GM21381 (cell line): ENCODE measurements around the gene HNRNPLL.

Source experiments
- ATAC-seq: cut with Tn5 transposase; IDR thresholded peaks from one replicate; pipeline ENCODE4 v1.9.1; 2021; ENCODE audit warnings: mild to moderate bottlenecking, moderate library complexity; ENCODE audit not compliant: unreplicated experiment

Gene HNRNPLL

DNA sequence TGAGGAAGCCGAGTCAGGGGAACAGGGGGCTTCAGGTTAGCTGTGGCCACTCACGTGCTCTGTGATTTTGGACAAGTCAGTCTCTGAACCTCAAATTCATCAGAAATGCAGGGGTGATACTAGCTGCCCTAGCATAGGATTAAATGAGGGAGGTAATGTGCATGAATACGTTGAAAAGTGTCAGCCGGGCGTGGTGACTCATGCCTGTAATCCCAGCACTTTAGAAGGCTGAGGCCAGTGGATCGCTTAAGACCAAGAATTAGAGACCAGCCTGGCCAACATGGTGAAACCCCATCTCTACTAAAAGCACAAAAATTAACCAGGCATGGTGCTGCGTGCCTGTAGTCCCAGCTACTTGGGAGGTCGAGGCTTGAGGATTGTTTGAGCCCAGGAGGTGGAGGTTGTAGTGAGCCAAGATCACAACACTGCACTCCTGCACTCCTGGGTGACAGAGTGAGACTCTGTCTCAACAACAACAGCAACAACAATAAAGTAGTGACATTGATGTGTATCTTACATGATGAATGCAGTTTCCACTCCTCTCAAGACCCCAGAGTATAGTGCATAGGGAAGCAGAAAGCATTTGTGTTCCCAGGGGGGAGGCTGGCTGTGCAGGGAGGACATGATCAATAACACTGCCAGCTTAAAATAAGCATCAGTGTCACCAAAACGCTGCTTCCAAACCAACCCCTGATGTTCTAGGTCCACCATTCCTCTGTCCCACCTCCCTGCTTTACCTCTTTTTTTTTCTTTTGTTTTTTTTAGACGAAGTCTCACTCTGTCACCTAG is 68.8 kb downstream of the HNRNPLL start:
- ATAC-seq = no peak

DNA sequence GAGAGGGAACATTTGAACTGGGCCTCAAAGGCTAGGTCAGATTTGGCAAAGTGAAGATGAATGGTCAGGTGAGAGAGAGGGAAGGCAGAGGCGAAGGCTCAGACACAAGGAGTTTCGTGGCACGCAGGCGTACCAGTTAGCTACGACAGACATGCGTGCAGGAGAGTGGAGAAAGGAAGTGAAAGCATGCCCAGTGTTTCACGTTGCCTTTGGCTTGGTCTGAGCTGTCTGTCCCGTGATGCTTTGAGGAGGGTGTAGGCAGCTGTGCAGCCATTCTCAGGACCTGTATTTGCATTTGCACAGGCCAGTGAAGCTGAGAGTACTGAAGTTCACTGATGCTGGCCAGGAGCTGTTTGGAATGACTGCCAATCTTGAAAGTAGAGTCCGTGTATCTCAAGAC is 69.5 kb downstream of the HNRNPLL start:
- peak; percentile 93 for ATAC-seq

DNA sequence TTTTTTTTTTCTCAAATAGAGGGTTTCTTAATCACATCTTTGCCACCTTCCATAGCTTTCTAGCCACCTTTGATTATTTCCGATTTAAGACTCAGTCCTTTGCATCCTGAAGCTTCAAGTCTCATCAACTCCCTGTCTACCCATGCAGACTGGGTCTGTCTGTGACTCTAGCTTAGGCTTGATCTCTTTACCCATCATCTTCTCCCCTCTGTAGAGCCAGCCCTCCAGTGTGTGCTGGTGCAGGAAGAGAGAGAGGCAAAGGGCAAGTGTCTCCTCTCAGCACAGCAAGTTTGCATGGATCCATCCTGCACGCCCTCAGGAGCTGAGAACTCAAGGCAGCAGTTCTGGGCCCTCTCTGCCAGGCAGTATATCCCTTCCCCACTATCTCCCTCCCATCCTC is 70.4 kb downstream of the HNRNPLL start:
- ATAC-seq = no peak

DNA sequence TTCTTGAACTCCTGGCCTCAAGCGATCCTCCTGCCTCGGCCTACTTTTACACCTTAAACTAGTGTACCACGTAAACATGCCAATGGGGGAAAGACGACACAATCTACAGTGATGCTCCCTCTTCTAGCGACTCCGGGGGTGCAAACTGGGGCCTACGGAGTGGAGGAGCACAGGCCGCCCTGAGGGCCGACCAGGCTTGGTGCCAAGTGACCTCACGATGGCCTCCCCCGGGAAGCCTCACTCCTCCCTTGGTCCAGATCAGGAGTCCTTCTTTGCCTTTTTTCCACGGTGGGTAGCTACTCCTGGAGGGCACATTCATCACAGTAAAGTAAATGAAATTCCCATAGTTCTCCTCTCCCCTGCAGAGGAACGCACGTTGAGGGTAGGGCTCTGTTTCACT is 73.5 kb downstream of the HNRNPLL start:
- ATAC-seq = no peak

DNA sequence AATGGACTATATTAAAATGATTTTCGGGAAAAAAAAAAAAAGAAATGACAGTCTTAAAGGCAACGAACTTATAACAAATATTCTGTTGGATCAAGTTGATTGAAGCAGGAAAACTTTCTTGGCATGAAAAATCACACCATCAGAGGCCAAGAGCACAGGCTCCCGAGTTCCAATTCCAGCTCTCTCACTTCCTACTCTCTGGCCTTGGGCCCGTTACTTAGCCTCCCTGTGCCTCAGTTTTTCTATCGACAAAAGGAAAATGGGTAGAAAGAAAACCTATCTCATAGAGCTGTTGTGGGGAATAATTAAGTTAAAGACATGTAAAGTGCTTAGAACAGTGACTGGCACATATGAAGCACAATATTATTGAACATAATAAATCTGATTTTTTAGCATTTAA is 74.2 kb downstream of the HNRNPLL start:
- ATAC-seq = no peak

DNA sequence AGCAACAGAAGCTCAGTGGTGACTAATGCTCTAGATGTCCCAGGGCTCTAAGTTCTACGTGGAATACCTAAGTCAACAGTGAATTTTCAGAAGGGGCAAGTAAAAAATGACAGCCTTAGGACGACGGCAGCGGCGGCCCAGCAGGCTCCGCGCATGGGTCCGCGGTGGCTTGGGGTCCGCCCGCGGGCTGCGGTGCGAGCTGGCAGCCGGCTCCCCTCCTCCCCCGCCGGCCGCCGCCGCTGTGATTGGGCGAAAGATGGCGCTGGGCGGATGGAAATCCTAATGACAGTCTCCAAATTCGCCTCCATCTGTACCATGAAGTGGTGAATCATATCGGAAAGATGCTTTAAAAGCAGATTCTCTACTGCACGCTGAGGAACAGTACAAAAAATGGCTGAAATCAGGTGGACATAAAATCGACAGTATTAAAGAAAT is 74.7 kb downstream of the HNRNPLL start:
- ATAC-seq = no peak

DNA sequence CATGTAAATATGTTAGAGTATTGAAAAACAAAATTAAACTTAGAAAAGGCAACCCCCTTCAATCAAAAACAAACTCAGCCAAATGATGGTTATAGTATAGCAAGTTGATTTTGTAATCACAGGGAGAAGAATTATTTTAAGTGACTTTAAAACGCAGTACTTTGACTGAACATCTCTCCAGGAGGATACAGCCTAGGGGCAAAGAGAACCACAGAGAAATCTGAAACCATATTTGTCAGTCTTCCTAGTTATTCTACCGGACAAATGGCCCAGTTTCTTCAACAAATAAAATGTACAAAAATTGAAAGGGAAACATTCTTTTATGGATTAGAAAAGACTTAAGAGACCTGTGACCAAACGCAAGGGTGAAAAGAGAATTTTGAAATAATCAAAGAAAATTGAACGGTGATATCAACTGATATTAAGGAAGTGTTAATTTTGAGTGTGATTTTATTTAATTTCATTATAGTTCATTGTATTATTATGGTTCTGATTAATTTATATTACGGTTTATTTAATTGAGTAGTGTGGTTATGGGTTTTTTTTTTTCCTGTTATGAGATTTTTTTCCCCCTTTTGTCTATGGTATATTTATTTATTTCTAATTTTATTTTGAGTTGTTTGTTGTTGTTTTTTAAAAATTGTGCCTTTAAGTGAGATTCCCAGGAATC is 75.3 kb downstream of the HNRNPLL start:
- no peak for ATAC-seq

DNA sequence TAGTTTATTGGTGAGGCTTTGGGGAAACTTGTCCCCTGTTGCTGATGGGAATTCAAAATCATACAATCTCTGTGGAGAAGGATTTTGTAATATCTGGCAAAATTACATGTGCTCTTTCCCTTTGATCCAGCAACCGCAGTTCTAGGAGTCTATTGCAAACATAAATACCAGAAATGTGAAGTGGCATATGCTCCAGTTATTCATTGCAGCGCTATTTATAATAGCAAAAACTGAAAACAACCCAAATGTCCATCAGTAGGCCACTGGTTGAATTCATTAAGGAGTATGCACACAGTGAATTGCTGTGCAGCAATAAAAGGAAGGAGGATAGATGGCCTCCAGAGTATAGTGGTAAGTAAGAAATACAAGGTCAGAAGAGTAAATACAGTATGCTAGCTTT is 76.5 kb downstream of the HNRNPLL start:
- no peak for ATAC-seq

DNA sequence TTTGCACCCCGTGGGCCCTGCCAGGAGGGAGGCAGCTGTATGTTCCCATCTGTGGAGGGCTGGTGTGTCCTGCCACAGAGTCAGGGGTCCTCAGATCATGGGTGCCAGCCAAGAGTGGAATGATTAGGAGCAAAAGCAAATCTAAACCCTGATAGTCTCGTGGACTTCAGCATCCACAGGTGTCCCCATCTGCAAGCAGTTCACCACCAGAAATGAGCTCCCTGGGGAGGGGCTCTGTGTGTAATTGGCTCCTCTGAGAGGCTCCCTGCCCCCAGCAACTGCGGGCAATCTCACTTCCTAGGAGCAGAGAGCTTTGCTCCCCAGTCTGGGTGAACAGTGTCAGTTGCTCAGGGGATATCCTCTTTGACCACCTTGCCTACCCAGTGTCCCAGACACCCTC is 78.1 kb downstream of the HNRNPLL start:
- ATAC-seq = no peak

DNA sequence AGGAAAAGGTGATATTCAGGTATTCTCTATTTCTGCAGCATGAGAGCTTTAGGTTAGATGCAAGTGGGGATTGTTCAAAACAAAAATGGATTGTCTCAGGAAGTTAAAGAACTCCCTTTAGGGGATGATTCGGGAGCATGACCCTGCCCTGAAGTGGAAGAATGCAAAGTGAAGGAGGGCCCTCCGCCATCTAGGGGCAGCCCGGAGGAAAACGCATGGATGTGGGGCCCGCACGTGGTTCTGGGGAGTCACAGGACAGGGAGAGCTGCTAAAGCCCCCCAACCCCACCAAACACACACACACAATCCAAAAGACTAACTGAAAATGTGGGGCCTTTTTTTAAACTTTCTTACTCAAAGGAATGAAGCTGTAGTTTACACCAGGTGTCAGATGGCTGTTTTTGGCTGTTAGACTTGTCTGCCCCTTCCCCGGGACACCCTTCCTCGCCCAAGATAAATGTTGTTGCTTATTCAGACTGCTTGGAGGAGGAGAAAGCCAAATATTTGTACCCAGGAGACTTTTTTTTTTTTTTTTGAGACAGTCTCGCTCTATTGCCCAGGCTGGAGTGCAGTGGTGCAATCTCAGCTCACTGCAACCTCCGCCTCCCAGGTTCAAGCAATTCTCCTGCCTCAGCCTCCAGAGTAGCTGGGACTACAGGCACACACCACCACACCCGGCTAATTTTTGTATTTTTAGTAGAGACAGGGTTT is 78.8 kb downstream of the HNRNPLL start:
- no peak for ATAC-seq

DNA sequence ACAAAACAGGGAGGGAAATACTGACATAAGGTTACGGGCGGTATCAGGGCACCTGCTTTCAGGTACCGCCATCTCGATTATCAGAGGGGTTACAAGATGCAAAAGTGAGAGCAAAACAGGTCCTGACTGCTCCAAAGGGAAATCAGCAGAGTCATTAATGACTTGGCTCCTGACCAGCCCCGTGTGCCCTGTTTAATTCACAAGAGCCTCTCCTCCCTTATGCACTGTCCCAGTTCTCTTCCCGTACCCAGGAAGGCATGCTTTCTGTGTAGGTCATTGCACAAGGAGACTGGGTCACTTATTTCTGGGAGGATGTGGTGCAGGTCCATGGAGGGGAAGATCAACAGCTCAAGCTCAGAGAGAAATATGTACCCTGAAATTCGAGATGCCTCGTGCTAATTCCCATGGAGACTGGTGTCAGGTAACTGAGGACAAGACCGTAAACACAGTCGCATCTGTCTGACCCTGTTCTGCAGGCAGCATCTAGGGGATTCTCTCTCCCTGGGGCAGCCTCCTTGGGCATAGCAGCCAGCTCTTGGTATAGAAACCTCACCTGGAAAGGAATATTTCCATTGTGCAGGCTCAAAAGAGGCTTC is 79.9 kb downstream of the HNRNPLL start:
- no peak for ATAC-seq

DNA sequence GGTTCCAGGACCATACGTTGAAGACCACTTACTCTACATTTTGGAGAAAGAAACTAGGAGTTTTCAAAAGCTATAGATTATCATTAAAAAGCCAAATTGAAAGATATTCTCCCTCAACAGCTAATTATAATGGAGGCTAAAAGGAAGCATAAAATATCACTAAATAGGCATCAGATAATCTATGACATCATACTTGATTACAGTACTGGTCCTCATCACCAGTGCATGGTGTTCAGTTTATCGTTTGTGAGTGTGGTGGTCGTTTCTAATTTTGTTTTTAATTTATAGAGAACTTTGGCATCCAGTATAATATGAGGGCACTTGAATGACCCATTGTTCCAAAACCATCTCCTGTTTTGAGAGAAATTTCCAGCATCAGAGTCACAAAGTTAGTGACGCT is 80.9 kb downstream of the HNRNPLL start:
- no peak for ATAC-seq

DNA sequence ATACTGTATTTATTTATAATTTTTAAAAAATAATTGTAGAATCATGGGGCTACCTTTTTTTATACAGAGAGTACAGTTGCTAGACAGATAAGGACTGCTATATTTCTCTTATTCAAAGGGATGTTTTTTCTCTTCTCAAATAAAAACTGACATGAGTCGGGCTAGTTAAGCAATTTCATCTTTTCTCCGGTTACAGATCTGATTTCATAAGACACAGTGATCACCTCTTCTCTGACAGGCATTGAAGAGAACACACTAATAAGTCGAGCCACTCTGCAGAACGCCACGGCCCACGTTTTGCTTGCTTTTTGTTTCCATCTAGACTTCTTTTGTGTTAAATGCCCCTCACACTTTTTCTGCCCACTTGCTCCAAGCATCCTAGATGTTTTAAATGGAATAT is 85.4 kb downstream of the HNRNPLL start:
- ATAC-seq = no peak

DNA sequence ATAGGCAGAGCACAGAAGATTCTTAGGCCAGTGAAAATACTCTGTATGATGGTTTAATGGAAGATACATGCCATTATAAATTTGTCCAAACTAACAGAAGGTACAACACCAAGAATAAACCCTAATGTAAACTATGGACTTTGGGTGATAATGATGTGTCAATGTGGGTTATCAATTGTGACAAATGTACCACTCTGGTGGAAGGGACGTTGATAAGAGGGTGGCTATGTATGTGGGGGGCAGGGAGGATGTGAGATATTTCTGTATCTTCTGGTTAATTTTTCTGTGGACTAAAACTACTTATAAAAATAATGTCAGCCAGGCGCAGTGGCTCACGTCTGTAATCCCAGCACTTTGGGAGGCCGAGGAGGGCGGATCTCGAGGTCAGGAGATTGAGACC is 86.2 kb downstream of the HNRNPLL start:
- ATAC-seq = no peak

DNA sequence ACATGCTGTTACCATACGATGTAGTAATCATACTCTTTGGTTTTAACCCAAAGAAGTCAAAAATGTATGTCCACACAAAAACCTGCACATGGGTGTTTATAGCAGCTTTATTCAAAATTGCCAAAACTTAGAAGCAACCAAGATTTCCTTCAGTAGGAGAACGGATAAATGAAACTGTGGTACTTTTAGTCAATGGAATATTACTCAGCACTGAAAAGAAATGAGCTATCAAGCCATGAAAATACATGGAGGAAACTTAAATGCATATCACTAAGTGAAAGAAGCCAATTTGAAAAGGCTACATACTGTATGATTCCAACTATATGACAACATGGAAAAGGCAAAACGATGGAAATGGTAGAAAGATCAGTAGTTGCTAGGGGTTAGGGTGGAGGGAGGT is 86.6 kb downstream of the HNRNPLL start:
- ATAC-seq = no peak

DNA sequence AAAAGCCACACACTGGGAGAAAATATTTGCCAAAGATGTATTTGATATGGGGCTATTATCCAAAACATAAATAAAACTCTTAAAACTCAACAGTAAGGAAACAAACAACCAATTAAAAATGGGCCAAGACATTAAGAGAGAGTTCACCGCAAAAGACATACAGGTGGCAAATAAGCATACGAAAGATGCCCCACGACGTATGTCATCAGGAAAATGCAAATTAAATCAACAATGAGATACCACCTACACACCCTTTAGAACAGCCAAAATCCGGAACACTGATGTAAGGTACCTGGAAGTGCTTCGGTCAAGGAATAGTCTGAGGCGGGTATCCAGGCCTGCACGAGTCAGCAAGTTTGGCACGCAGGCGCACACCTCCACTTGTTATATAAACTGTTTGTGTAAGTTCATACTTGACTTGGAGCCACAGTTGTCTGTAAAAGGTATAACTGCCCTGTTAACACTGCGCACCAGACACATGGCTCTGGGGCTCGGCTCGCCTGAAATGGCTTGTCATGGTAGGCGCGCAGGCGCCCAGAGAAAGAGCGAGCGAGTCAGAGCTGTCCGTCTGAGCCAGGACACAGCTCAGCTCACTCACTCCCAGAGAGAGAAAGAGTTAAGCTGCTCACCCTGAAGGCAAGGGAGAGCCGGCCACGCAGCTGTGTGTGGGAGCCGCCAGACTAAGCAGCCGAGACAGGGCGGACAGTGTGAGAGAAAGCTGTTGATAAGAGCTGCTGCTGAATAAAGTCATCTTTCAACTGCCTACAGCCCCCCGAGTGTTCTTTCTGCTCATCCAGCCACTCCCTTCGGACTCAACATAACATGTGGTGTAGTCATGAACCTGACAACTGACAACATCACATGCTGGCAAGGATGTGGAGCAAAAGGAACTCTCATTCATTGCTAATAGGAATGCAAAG is 87.3 kb downstream of the HNRNPLL start:
- no peak for ATAC-seq

DNA sequence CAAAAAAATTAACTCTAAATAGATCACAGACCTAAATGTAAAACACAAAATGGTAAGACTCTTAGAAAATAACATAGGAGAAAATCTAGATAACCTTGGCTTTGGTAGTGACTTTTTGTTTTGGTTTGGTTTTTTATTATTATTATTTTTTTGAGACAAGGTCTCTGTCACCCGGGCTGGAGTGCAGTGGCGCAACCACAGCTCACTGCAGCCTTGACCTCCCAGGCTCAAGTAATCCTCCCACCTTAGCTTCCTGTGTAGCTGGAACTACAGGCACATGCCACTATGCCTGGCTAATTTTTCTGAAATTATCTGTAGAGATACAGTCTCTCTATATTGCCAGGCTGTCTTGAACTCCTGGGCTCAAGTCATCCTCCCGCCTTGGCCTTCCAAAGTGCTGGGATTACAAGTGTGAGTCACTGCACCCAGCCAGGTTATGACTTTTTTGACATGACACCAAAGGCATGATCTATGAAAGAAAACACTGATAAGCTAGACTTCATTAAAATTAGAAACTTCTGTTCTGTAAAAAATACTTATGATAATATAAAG is 88.0 kb downstream of the HNRNPLL start:
- no peak for ATAC-seq

DNA sequence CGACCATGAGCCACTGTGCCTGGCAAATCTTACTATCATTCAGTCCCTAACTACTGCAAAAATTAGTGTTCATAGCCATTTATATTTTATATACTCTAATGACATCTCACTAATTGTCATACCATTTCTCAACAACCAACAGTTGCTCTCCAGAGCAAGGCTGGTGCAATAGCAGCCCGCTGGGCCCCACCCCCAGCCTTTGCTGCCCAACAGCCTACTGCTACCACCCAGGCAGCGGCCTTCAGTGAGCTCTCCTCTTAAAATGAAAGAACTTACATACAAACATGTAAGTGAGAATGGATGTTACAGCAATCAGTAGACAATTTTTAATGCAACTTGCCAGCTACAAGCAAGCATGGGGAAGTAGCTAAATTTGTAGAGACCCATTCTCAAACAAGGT is 90.5 kb downstream of the HNRNPLL start:
- no peak for ATAC-seq
